Panc1 (cell line): Measurements from ENCODE around the gene FGF19. TPM values are rescaled to one million over a fixed set of nuclear protein-coding genes. Genes with fewer than 3 reads are reported as not detected.

Source experiments
- ATAC-seq: fragments of 200-7000 bp; cut with Tn5 transposase; 2 replicates; pipeline ENCODE4 v1.9.1; 2020; ENCODE audit warnings: mild to moderate bottlenecking, moderate library complexity
- BruUV-seq: library from RNA; stranded (reverse); fragments of 400-500 nt; replicated peaks from 2 replicates; lab custom pipeline; 2021; lab: Mats Ljungman, UMichigan
- CTCF ChIA-PET: fragments of 300-600 bp; sonication (Branson Sonifier 250); formaldehyde crosslinking; loops from one replicate; lab custom pipeline; 2022; ENCODE audit warnings: antibody characterized with exemption; lab: Charles Lee
- POLR2A ChIA-PET: fragments of 300-600 bp; sonication (Branson Sonifier 250); formaldehyde crosslinking; loops from one replicate; lab custom pipeline; 2022; ENCODE audit warnings: antibody characterized with exemption; lab: Charles Lee
- DNase-seq: peaks from one replicate; pipeline ENCODE4 v3.0.0-alpha.2; 2010; ENCODE audit warnings: low read depth, low spot score
- H3K27ac ChIP-seq: 2 replicates; pipeline ENCODE4 v1.5.1; 2011; ENCODE audit warnings: mild to moderate bottlenecking, low read length, inconsistent platforms
- H3K27me3 ChIP-seq: fragments of 200-500 bp; sonication (Bioruptor generic); 2 replicates; pipeline ENCODE4 v1.6.0; 2014; ENCODE audit warnings: low read length, inconsistent platforms; ENCODE audit not compliant: control insufficient read depth, insufficient read depth
- H3K36me3 ChIP-seq: fragments of 200-500 bp; sonication (Bioruptor generic); 2 replicates; pipeline ENCODE4 v1.5.1; 2014; ENCODE audit warnings: inconsistent platforms, mild to moderate bottlenecking, low read length, moderate library complexity; ENCODE audit not compliant: control insufficient read depth, insufficient read depth
- H3K4me1 ChIP-seq: 2 replicates; pipeline ENCODE4 v1.5.1; 2011; ENCODE audit warnings: inconsistent platforms, mild to moderate bottlenecking, low read length, moderate library complexity; ENCODE audit not compliant: control insufficient read depth, insufficient read depth
- H3K4me3 ChIP-seq, 2 experiments: 2 replicates each; pipeline ENCODE4 v1.5.1; 2011 to 2012; ENCODE audit warnings: low read depth in 2 of 2, low read length in 2 of 2, mild to moderate bottlenecking in 2 of 2, inconsistent platforms in 1 of 2, moderate library complexity in 1 of 2
- H3K9me3 ChIP-seq: fragments of 200-500 bp; sonication (Bioruptor generic); 2 replicates; pipeline ENCODE4 v1.5.1; 2014; ENCODE audit warnings: low read depth, mild to moderate bottlenecking, inconsistent platforms, low read length, moderate library complexity; ENCODE audit not compliant: control insufficient read depth, insufficient read depth
- CTCF ChIP-seq: fragments of 450-650 bp; IDR thresholded peaks from 2 replicates; pipeline ENCODE4 v1.5.1; 2017; ENCODE audit warnings: mild to moderate bottlenecking
- POLR2AphosphoS5 ChIP-seq: IDR thresholded peaks from 2 replicates; pipeline ENCODE4 v1.6.1; 2012; ENCODE audit warnings: mild to moderate bottlenecking, low read depth, low read length, moderate library complexity
- REST ChIP-seq, 2 experiments: IDR thresholded peaks; 2 replicates each; pipeline ENCODE4 v1.6.1; 2011 to 2012; ENCODE audit warnings: low read depth in 2 of 2, control low read depth in 1 of 2, low read length in 1 of 2, mild to moderate bottlenecking in 1 of 2, moderate library complexity in 1 of 2; ENCODE audit not compliant: insufficient read depth in 1 of 2
- SIN3A ChIP-seq: IDR thresholded peaks from 2 replicates; pipeline ENCODE4 v1.6.1; 2012; ENCODE audit warnings: low read depth, mild to moderate bottlenecking, low read length, moderate library complexity, borderline replicate concordance; ENCODE audit not compliant: insufficient read depth
- TCF7L2 ChIP-seq: IDR thresholded peaks from 2 replicates; pipeline ENCODE4 v1.6.1; 2011; ENCODE audit warnings: mild to moderate bottlenecking, low read depth, low read length, inconsistent platforms
- in situ Hi-C: cut with HindIII; loops from 2 replicates; pipeline ENCODE4 v1.10.0; 2016; ENCODE audit warnings: low sequenced_read_pairs, low pct_unique_long_range_greater_than_20kb
- intact Hi-C: fragments of 100-400 bp; cut with micrococcal nuclease; formaldehyde crosslinking; loops from one replicate; pipeline ENCODE4 v1.10.0; 2022; ENCODE audit not compliant: unreplicated experiment
- total RNA-seq: library from RNA; stranded (reverse); gene quantifications from one replicate; pipeline ENCODE4 v1.2.1, GENCODE V29; 2021; ENCODE audit not compliant: unreplicated experiment

Gene FGF19
- total RNA-seq, 1 experiment from 2014 or later: not detected

- no peak for TF ChIP-seq REST (IDR thresholded peaks at IDR 0.05; ENCODE audit: insufficient read depth in 1 of 2, low read depth in 2 of 2, low read length in 1 of 2)
- TF ChIP-seq SIN3A: no peak
- no peak for TF ChIP-seq CTCF
- no peak for TF ChIP-seq POLR2AphosphoS5
- TF ChIP-seq TCF7L2: no peak
- Histone ChIP-seq H3K27ac (no peak overlapping the region), H3K36me3 (peaks cover 24% of the 10 kb centered on the region), H3K4me3 (no peak overlapping the region), H3K27me3 (no peaks in the 10 kb centered on the region), H3K9me3 (no peaks in the 10 kb centered on the region), H3K4me1 (peaks cover 35% of the 10 kb centered on the region)
- ChIA-PET CTCF (no interaction called here), POLR2A (interaction anchor here (0.6 kb wide), 1 partner anchor 1320 kb away, joined by 3 read pairs; no protein-coding TSS in a partner anchor)
- no TSS peak for BruUV-seq
- DNase-seq: no peak
- in situ Hi-C loops (no loop called here), intact Hi-C loops (no loop called here)
- no peak for ATAC-seq
Observed at GRCh38 chr11:69648679-69649575, 54.9 kb downstream of the FGF19 start.

Other genes starting within 250 kb of the FGF19 start
- gene LINC01488, start 222.4 kb downstream of the FGF19 start, total RNA-seq: not detected
- 259 TPM for gene CCND1, start 62.9 kb downstream of the FGF19 start, total RNA-seq
- 28.7 TPM for gene LTO1, start 28.7 kb downstream of the FGF19 start, total RNA-seq
- not detected for gene FGF4, start 71.3 kb upstream of the FGF19 start, total RNA-seq
- gene FGF3, start 115.4 kb upstream of the FGF19 start, total RNA-seq: not detected